GM21576 (cell line): ENCODE measurements around the gene ADARB2.
"Not testable (repeated sequence)": the region's sequence is repeated elsewhere in the genome, so short reads cannot be mapped to it uniquely, and the experiment has no call there.

Experiments
- ATAC-seq: cut with Tn5 transposase; IDR thresholded peaks from one replicate; pipeline ENCODE4 v1.9.1; 2021; ENCODE audit warnings: mild to moderate bottlenecking, moderate library complexity; ENCODE audit not compliant: unreplicated experiment

Gene ADARB2

DNA sequence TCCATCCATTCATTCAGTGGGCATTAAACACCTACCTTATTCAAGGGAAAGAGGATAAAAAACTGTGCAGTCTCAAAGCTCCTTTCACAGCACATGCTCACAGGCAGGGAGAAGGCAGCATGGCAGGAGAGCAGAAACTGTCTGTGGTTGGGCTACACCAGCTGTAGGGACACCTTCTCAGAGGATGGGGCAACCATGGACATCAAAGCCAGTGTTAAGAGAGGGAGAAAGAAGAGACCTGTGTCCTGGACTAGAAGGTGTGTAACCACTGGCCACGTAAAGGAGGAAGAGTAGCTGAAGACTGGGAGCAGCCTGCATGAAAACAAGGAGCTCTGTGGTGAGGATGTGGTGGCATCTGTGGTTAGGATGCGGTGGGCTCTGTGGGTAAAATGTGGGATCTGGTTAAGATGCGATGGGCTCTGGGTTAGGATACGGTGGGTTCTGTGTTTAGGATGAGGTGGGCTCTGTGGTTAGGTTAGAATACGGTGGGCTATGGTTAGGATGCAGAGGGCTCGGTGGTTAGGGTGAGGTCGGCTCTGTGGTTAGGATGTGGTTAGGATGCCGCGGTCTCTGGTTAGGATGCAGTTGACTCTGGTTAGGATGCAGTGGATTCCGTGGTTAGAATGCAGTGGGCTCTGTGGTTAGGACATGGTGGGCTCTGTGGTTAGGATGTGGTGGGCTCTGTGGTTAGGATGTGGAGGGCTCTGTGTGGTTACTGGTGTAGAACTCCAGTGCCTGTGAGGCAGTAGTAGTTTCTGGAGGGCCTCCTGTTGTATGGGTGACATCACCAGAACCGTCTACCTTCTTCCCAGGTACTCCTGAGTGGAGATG, 483.6 kb downstream of the ADARB2 start:
- ATAC-seq, result no peak

DNA sequence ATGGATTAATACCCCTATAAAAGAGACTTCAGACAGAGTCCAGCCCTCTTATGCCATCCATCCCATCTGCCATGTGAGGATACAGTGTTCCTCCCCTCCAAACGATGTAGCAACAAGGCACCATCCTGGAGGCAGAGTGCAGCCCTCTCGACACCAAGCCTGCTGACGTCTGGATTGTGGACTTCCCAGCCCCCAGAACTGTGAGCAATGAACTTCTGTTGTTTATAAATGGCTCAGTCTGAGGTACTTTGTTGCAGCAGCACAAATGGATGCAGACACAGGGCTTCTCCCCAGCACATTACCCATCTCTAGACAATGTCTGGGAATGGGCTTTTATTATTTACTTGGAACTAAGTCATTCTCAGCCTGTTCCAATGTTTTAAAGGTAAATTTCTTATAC, 485.6 kb downstream of the ADARB2 start:
- no peak for ATAC-seq

DNA sequence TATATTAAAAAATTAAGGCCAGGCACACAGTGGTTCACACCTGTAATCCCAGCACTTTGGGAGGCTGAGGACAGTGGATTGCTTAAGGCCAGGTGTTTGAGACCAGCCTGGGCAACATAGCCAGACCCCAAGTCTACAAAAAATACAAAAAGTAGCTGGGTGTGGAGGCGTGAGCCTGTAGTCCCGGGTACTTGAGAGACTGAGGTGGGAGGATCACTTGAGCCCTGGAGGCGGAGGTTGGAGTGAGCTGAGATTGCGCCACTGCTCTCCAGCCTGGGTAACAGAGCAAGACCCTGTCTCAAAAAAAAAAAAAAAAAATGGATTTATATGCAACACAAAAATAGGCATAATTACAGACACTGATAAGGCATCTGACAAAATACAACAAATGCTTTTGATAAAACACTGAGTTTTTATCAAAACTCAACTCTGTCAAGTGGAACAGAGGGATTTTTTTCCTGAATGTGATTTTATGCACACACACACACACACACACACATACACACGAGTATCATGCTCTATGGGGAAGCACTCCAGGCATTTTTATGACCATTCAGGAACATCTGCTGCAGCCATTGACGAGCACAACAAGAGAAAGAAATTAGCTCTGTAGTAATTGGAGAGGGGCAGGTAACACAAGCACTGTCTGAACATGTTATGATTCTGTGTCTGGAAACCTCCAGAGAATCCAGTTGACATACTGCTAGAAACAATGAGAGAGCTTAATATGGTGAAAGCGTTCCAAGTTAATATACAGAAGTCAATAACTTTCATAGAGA, 488.0 kb downstream of the ADARB2 start:
- ATAC-seq, result no peak

DNA sequence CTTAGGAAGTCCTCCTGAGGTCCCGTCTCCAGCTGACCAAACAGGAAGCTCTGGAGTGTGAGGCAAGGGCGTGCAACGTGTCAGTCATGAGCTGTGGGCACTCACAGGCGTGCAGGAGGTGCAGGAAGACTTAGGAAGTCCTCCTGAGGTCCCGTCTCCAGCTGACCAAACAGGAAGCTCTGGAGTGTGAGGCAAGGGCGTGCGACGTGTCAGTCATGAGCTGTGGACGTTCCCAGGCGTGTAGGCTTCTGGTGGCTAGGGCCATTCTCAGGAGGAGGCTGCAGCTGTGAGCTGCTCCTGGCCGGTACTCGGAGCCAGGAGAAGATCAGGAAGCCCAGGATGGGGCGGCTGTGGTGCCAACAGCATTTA, 489.1 kb downstream of the ADARB2 start:
- ATAC-seq, result not testable (repeated sequence)

DNA sequence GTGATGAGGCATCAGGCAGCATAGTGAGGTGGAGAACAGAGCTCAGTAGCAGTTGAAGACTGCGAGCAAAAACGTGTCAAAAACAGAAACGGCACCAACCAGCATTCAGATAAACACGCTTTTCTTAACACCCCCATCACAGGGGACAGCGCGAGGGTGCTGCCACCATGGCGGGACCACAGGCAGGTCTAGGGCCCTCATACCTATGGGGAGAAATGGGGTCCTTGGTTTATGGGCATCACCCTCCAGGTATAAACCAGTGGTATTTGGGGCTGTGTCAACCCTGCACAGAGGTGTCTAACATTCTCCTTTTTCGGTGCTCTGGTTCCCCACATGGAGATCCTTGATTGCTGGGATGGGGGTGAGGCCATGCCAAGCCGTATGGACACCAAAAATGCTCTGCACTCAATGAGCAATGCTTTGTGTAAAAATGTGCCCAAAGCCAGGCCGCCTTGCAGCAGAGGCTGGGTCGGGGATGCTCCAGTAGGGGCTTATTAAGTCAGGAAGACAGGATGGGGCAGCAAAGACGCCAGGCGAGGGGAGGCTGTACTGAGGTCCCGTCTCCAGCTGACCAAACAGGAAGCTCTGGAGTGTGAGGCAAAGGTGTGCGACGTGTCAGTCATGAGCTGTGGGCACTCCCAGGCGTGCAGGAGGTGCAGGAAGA, 489.6 kb downstream of the ADARB2 start:
- no peak for ATAC-seq

DNA sequence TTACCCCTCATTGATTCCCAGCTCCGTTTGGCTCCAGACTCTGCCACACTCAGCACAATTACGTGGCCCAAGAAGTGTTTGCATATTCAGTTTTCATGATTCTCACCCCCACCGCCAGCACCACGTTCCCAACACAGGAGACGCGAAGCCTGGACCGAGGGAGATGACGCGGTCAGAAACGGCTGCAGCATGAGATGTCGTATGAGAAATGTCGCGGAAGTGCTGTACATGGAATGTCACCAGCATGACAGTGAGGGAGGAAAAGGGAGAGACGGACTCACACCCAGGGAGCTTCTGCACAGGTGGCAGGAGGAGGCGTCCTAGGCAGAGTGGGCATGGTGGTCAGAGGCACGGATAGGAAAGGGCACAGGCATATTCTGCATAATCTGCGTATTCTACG, 492.8 kb downstream of the ADARB2 start:
- ATAC-seq, result no peak

DNA sequence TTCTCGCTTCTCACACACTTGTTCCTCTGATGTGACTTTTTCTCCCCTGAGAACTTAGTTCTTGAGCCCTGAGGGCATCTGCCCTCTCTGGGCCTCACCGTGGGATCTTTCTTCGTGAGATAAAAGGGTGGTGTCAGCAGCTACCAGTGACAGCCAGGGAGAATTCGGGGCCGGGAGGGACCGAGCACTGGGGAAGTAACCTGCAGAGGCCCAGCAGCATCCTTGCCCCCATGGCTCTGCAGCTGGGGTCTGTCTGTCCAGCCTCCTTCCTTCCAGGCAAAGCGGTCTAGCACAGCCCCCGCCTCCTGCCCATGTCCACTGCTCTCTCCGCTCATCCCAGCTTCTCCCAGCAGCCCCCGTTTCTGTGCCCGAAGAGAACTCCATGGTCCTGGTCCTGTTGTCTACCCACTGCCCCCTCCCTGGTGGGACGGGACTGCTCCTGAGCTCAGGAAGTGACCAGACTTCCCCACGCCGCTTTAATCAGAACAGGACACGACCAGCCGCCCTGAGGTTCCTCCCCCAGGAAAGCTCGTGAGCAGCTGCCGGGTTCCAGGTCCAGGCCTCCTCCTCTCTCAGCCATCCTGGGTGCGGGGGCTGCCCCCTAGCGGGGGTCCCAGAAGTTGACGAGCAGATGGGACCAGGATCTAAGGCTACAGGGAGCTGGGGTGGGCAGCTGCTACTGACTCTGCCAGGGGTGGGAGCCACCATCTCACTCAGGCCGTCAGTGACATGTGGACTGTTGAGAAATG, 493.7 kb downstream of the ADARB2 start:
- ATAC-seq, result no peak

DNA sequence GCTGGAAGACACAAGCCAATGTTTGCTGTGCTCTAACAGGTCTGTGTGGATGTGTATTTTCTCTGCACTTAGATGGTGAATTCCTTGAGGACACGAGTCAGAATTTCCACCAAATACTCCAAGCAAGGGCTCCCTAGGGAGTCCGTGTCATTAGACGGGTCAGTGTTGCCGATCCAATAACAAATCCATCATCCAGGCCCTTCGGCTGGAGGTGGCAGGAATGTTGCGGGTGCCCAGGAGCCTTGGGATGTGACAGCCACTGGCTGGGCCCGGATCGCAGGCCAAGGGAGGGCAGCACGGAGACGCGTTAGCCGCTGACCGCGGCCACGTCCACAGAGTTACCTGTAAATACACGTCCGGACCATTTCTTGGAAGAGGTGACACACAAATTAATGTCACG, 494.4 kb downstream of the ADARB2 start:
- ATAC-seq, result no peak

DNA sequence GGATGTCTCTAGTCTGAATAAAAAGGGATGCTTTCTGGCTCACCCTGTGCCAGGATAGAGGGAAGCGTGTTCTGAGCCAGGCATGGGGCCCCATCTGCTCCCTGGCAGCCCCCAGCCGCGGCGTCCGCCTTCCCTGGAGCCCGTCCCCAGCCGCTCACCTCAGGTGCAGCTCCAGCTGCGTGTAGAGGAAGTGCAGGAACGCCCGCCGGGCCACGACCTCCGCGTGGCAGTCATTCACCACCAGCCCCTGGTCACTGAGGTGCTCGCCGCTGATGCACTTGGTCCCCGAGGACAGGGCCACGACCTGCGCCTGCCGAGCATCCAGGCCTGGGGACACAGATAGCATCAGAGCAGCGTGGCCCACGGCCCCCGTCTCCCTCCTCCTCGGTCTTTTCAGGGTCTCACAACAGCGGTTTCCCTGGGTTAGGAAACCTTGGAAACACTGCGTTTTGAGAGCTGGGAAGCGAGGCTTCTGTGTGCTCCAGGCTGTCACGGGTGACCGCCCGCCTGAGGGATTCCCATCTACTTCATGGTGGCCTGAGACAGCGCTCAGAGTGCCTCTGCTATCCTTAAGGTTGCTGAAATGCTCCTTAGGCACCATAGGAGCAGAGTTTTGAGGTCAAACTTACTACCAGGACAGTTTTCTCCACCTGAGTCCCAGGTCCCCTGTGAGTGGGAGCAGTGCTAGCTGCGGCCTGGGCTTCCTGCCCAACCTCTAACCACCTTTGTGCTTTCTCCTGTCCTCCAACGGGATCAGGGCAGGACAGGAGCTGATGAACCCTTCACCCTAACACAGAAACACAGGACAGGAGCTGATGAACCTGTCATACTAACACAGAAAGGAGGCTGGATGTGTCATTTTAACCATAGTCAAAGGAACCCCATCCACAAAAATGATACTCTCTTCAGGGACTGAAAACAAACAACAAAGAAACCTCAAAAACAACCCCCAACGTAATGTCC, 495.1 kb downstream of the ADARB2 start:
- ATAC-seq, result no peak

DNA sequence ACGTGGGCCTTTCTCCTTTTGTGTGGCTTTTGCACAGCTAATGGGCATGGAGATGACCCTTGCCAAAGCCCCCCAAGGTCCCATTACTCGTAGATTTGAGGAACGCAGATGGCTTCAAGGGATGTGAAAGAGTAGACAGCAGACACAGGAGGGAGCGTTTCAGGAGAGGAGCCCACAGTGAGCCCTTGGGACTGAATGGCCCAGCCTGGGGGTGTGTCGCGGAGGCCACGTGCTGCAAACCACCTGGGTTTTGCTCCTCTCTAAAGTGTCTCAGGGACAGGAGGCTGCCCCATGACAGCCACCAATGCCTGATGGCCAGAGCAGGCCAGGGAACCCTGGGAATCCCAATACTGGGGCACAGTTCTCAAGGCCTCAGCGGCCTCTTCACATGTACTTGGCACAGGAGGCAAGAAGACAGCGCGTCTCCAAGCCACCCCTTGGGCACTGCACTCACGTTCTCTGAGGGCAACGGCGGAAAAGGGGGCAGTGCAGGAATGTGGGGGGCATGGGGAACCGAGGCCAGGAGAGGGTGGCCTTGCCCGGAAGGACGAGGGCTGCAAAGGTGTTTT, 495.9 kb downstream of the ADARB2 start:
- no peak for ATAC-seq

DNA sequence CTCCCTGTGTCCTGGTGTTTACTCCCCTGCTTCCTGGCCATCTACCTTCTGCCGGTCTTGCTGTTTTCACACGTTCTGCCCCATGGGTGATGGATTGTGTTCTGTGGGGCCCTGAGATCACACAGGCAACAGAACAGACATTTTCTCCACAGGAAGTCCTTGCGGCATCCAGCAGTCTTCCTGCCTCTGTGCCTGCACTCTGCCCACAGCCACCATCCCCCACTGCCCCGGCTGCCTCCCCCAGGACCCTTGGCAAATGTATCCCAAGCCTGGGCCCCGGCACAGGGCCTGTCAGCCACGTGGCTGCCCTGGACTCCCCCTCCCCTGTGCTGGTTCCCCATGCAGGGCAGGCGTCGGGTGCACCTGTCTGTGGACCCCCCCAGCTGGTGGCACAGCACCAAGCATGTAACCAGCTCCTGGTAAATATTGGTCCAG, 497.0 kb downstream of the ADARB2 start:
- no peak for ATAC-seq

DNA sequence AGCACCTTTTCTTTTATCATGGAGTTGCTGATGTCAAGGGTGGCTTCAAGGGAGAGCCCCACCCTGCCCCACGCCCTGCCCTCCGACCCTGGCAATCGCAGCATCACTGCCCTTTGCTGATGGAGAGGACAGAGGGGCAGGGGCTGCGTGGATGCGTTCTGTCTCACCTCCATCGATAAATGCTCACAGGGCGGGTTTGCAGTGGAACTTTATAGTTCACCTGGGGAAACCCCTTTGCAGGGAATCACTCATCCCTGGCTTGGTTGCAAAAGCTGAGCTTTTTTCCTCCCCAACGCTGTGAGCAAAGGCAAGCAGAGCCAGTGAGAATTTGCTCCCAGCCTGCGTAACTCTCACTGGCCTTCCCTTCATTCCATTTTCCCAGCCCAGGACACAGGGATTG, 504.3 kb downstream of the ADARB2 start:
- no peak for ATAC-seq

DNA sequence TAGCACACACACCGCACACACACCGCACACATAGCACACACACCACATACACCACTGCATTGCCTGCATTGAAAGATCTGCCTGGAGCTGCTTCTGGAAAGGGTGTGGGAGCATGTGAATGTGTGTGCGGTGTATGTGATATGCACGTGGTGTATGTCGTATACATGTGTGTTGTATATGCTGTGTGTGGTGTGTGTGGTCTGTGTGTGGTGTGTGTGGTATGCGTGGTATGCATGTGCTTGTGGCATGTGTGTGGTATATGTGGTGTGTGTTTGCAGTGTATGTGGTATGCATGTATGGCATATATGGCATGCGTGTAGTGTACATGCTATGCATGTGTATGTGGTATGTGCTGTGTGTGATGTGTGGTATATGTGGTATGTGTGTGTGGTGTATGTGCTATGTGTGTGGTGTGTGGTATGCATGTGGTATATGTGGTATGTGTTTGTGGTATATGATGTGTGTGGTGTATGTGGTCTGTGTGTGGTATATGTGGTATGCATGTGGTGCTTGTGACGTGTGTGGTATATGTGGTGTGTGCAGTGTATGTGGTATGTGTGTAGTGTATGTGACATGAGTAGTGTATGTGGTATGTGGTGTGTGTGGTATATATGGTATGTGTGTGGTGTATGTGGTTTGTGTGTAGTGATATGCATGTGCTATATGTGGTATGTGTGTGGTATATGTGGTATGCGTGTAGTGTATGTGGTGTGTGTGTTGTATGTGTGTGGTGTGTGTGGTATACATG, 505.0 kb downstream of the ADARB2 start:
- ATAC-seq, result no peak

DNA sequence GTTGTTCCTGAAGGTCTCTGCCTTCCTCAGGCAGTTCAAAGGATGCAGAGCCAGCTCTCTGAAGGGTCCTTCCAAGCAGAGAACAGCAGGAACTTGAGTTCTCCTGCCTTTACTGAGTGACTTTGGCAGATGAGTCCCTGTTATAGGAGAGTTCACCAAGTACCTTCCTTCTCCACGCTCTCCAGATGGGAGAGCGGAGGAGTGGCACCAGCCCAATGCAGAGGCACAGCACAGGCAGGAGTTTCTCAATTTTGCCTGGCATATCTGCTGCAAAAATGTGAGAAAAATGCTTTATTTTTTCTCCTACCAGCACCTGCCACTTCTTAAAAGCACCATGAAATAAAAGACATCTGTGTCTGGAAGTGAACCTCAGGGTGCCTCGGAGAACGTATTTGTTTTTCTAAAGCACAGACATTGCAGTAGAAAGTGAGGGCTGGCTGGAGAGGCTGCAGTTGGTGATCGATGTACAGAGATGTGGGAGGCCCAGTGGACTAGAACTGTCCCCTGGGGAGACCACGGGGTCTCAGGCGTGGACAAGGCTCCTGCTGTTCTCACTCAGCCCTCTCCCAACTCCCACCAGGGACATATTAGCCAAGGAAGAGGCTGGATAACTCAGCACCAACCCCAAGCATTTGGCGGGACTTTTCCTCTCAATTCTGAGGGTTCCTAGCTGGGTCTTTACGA, 506.6 kb downstream of the ADARB2 start:
- no peak for ATAC-seq

DNA sequence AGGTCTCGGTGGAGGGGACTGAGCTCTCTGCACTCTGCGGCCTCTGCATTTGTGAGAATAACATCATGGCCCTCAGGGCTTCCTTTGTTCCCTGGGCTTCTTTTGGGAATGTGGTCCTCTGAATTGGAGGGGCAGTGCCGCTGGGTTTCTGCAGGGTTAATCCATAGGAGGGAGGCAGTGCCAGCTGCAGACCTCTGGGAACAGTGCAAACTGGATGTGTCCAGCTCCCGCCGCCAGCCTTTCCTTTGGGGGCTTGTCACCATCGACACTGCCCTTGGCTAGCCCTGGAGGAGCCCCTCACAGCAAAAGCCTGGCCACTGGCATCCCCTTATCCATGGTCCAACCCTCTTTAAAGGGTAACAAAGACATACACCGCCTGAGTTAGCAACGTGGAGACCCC, 507.2 kb downstream of the ADARB2 start:
- ATAC-seq, result no peak

DNA sequence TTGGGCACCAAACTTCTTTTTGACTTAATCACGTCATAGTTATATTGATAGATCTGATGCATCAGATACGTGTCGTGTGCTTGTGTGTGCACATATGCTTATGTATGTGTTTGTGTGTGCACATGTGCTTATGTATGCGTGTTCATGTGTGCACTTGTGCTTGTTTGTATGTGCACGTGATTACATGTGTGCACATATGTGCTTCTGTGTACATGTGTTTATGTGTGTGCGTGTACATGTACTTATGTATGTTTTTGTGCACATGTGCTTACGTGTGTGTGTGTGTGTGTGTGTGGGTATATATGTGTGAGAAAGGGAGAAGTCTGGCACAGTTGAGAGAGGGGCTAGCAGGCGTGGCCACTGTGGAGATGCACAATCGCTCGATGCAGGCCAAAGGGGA, 507.8 kb downstream of the ADARB2 start:
- no peak for ATAC-seq

DNA sequence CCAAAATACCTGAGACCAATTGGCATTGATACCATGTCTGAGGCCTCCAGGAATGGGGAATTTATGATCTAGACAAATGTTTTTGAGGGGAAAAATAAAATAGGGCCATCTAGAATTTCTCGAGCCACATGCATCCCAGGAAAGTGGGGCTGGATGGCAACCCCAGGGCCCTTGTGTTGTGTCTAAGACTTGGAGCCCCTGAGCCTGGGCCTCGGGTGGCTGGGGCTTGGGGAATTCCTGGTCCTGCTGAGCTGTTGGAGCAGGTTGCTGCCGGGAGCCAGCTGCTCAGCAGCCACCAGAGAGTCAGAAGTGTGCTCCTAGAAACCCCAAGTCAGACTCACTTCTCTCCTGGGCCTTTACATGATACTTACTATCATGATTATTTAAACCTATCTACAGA, 508.2 kb downstream of the ADARB2 start:
- no peak for ATAC-seq

DNA sequence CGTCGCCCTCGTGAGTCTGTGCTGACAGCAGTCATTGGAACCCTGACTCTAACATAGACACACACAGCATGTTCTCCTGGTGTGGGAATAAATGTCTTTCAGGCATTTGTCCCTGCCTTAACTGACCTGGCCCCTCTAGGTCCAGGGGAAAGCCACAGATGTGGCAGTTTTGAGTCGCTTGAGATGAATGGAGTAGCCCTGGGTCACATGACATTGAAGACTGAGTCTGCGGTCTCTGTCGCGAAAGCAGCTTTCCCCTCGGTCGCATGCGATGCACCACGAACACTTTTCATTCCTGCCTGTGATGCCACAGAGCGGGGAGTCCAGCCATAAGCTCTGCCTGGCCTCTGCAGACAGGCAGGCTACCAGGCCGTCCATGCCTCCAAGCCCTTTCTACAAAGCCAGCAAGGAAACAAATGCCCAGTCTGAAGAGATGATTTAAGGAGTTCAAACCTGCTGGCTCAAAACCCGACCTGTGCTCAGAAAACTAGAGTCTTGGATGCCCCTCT, 508.8 kb downstream of the ADARB2 start:
- ATAC-seq, result no peak
